Measurements from ENCODE around the gene SMC5.

Gene SMC5

GRCh38 chr9:70352802-70353201 lies 94.0 kb downstream of the SMC5 start:
- H3K27me3 ChIP-seq (ENCODE audit: insufficient read depth, insufficient read length): no peaks in the 10 kb centered on the region
- no peak overlapping the region for H3K4me3 ChIP-seq (ENCODE audit: insufficient read length, low read depth)
- H3K36me3 ChIP-seq (ENCODE audit: insufficient read depth, insufficient read length, low read length): peaks cover 56% of the 10 kb centered on the region
- no peaks in the 10 kb centered on the region for H3K4me1 ChIP-seq (ENCODE audit: insufficient read depth, insufficient read length)
- TF ChIP-seq YY1 (IDR thresholded peaks at IDR 0.05; ENCODE audit: insufficient read depth, insufficient read length) (no peak), ZNF274 (IDR thresholded peaks at IDR 0.05; ENCODE audit: low read depth, low read length) (no peak), SUZ12 (IDR thresholded peaks at IDR 0.05; ENCODE audit: extremely low read depth, insufficient read depth, insufficient read length) (no peak)
- no peaks in the 10 kb centered on the region for H3K9me3 ChIP-seq (ENCODE audit: insufficient read depth, low read length)
- no peak for DNase-seq (ENCODE audit: low read depth, low spot score)
- no peak overlapping the region for H3K9ac ChIP-seq (ENCODE audit: insufficient read length, low read depth)

GRCh38 chr9:70355801-70356200 lies 97.0 kb downstream of the SMC5 start:
- TF ChIP-seq SUZ12 (IDR thresholded peaks at IDR 0.05; ENCODE audit: extremely low read depth, insufficient read depth, insufficient read length) (no peak), ZNF274 (IDR thresholded peaks at IDR 0.05; ENCODE audit: low read depth, low read length) (no peak), YY1 (IDR thresholded peaks at IDR 0.05; ENCODE audit: insufficient read depth, insufficient read length) (no peak)

GRCh38 chr9:70362952-70363351 lies 104.2 kb downstream of the SMC5 start:
- DNase-seq (ENCODE audit: low read depth, low spot score): no peak

More at GRCh38 chr9:70355801-70356200, 97.0 kb downstream of the SMC5 start:
- Histone ChIP-seq H3K36me3 (ENCODE audit: insufficient read depth, insufficient read length, low read length) (peaks cover 29% of the 10 kb centered on the region), H3K9ac (ENCODE audit: insufficient read length, low read depth) (no peak overlapping the region), H3K27me3 (ENCODE audit: insufficient read depth, insufficient read length) (no peaks in the 10 kb centered on the region), H3K9me3 (ENCODE audit: insufficient read depth, low read length) (no peaks in the 10 kb centered on the region), H3K4me3 (ENCODE audit: insufficient read length, low read depth) (no peak overlapping the region), H3K4me1 (ENCODE audit: insufficient read depth, insufficient read length) (no peaks in the 10 kb centered on the region)
- DNase-seq (ENCODE audit: low read depth, low spot score): no peak

GRCh38 chr9:70363760-70364159 lies 105.0 kb downstream of the SMC5 start:
- no peak for TF ChIP-seq SUZ12 (IDR thresholded peaks at IDR 0.05; ENCODE audit: extremely low read depth, insufficient read depth, insufficient read length)
- no peak for TF ChIP-seq YY1 (IDR thresholded peaks at IDR 0.05; ENCODE audit: insufficient read depth, insufficient read length)
- TF ChIP-seq ZNF274 (IDR thresholded peaks at IDR 0.05; ENCODE audit: low read depth, low read length): no peak
- DNase-seq (ENCODE audit: low read depth, low spot score): no peak
- no peaks in the 10 kb centered on the region for H3K27me3 ChIP-seq (ENCODE audit: insufficient read depth, insufficient read length)
- H3K9me3 ChIP-seq (ENCODE audit: insufficient read depth, low read length): no peaks in the 10 kb centered on the region
- H3K4me1 ChIP-seq (ENCODE audit: insufficient read depth, insufficient read length): no peaks in the 10 kb centered on the region
- no peak overlapping the region for H3K9ac ChIP-seq (ENCODE audit: insufficient read length, low read depth)
- H3K36me3 ChIP-seq (ENCODE audit: insufficient read depth, insufficient read length, low read length): no peaks in the 10 kb centered on the region
- no peak overlapping the region for H3K4me3 ChIP-seq (ENCODE audit: insufficient read length, low read depth)

More at GRCh38 chr9:70362952-70363351, 104.2 kb downstream of the SMC5 start:
- H3K4me1 ChIP-seq (ENCODE audit: insufficient read depth, insufficient read length): no peaks in the 10 kb centered on the region
- H3K9me3 ChIP-seq (ENCODE audit: insufficient read depth, low read length): no peaks in the 10 kb centered on the region
- TF ChIP-seq SUZ12 (IDR thresholded peaks at IDR 0.05; ENCODE audit: extremely low read depth, insufficient read depth, insufficient read length): no peak
- no peak for TF ChIP-seq YY1 (IDR thresholded peaks at IDR 0.05; ENCODE audit: insufficient read depth, insufficient read length)
- no peak for TF ChIP-seq ZNF274 (IDR thresholded peaks at IDR 0.05; ENCODE audit: low read depth, low read length)
- H3K9ac ChIP-seq (ENCODE audit: insufficient read length, low read depth): no peak overlapping the region
- no peaks in the 10 kb centered on the region for H3K27me3 ChIP-seq (ENCODE audit: insufficient read depth, insufficient read length)
- H3K4me3 ChIP-seq (ENCODE audit: insufficient read length, low read depth): no peak overlapping the region
- no peaks in the 10 kb centered on the region for H3K36me3 ChIP-seq (ENCODE audit: insufficient read depth, insufficient read length, low read length)

GRCh38 chr9:70367305-70367930 lies 108.6 kb downstream of the SMC5 start:
- no peak overlapping the region for H3K4me3 ChIP-seq (ENCODE audit: insufficient read length, low read depth)
- no peaks in the 10 kb centered on the region for H3K36me3 ChIP-seq (ENCODE audit: insufficient read depth, insufficient read length, low read length)
- TF ChIP-seq YY1 (IDR thresholded peaks at IDR 0.05; ENCODE audit: insufficient read depth, insufficient read length): no peak
- no peak for TF ChIP-seq ZNF274 (IDR thresholded peaks at IDR 0.05; ENCODE audit: low read depth, low read length)
- no peak for TF ChIP-seq SUZ12 (IDR thresholded peaks at IDR 0.05; ENCODE audit: extremely low read depth, insufficient read depth, insufficient read length)
- H3K9me3 ChIP-seq (ENCODE audit: insufficient read depth, low read length): no peaks in the 10 kb centered on the region
- H3K4me1 ChIP-seq (ENCODE audit: insufficient read depth, insufficient read length): no peaks in the 10 kb centered on the region
- H3K27me3 ChIP-seq (ENCODE audit: insufficient read depth, insufficient read length): no peaks in the 10 kb centered on the region
- DNase-seq (ENCODE audit: low read depth, low spot score): no peak
- no peak overlapping the region for H3K9ac ChIP-seq (ENCODE audit: insufficient read length, low read depth)

GRCh38 chr9:70374962-70375618 lies 116.3 kb downstream of the SMC5 start:
- H3K36me3 ChIP-seq (ENCODE audit: insufficient read depth, insufficient read length, low read length): no peaks in the 10 kb centered on the region
- no peaks in the 10 kb centered on the region for H3K27me3 ChIP-seq (ENCODE audit: insufficient read depth, insufficient read length)
- peaks cover 2% of the 10 kb centered on the region for H3K4me1 ChIP-seq (ENCODE audit: insufficient read depth, insufficient read length)
- no peak overlapping the region for H3K9ac ChIP-seq (ENCODE audit: insufficient read length, low read depth)
- no peak for DNase-seq (ENCODE audit: low read depth, low spot score)
- no peak overlapping the region for H3K4me3 ChIP-seq (ENCODE audit: insufficient read length, low read depth)
- TF ChIP-seq SUZ12 (IDR thresholded peaks at IDR 0.05; ENCODE audit: extremely low read depth, insufficient read depth, insufficient read length) (no peak), ZNF274 (IDR thresholded peaks at IDR 0.05; ENCODE audit: low read depth, low read length) (no peak), YY1 (IDR thresholded peaks at IDR 0.05; ENCODE audit: insufficient read depth, insufficient read length) (no peak)
- no peaks in the 10 kb centered on the region for H3K9me3 ChIP-seq (ENCODE audit: insufficient read depth, low read length)

- Histone ChIP-seq H3K36me3 (ENCODE audit: insufficient read depth, insufficient read length, low read length) (no peaks in the 10 kb centered on the region), H3K4me3 (ENCODE audit: insufficient read length, low read depth) (no peak overlapping the region), H3K9me3 (ENCODE audit: insufficient read depth, low read length) (no peaks in the 10 kb centered on the region), H3K27me3 (ENCODE audit: insufficient read depth, insufficient read length) (no peaks in the 10 kb centered on the region), H3K4me1 (ENCODE audit: insufficient read depth, insufficient read length) (no peaks in the 10 kb centered on the region), H3K9ac (ENCODE audit: insufficient read length, low read depth) (no peak overlapping the region)
- TF ChIP-seq ZNF274 (IDR thresholded peaks at IDR 0.05; ENCODE audit: low read depth, low read length) (no peak), YY1 (IDR thresholded peaks at IDR 0.05; ENCODE audit: insufficient read depth, insufficient read length) (no peak), SUZ12 (IDR thresholded peaks at IDR 0.05; ENCODE audit: extremely low read depth, insufficient read depth, insufficient read length) (no peak)
- no peak for DNase-seq (ENCODE audit: low read depth, low spot score)
Measured at GRCh38 chr9:70382046-70382708, 123.4 kb downstream of the SMC5 start.
